IMR-90 (cell line): Measurements from ENCODE around the gene GUCY2C. TPM values are rescaled to one million over a fixed set of nuclear protein-coding genes. Genes with fewer than 3 reads are reported as not detected.

Experiments used
- ATAC-seq: fragments of 200-7000 bp; cut with Tn5 transposase; 2 replicates; pipeline ENCODE4 v1.9.1; 2020; ENCODE audit warnings: low read depth, mild to moderate bottlenecking, moderate library complexity
- BruUV-seq: library from RNA; stranded (reverse); fragments of 400-500 nt; replicated peaks from 2 replicates; lab custom pipeline; 2021; lab: Mats Ljungman, UMichigan
- CTCF ChIA-PET: fragments of 300-600 bp; formaldehyde crosslinking; extraction: SDS; loops from one replicate; lab custom pipeline; 2021; ENCODE audit warnings: antibody characterized with exemption; lab: Yijun Ruan, JAX
- POLR2A ChIA-PET: fragments of 300-600 bp; sonication (Branson Sonifier 250); formaldehyde crosslinking; loops from one replicate; lab custom pipeline; 2022; ENCODE audit warnings: antibody characterized with exemption; ENCODE audit not compliant: unreplicated experiment; lab: Charles Lee
- DNase-seq: peaks from one replicate; pipeline ENCODE4 v3.0.0; 2013
- H2AFZ ChIP-seq: replicated peaks from 2 replicates; pipeline ENCODE3; 2013; ENCODE audit warnings: low read length, mild to moderate bottlenecking; ENCODE audit not compliant: poor library complexity
- H2AK5ac ChIP-seq: 2 replicates; pipeline ENCODE4 v1.6.1; 2013; ENCODE audit warnings: low read depth, low read length, inconsistent platforms
- H2AK9ac ChIP-seq: replicated peaks from 2 replicates; pipeline ENCODE3; 2013; ENCODE audit warnings: mild to moderate bottlenecking, low read depth, low read length, moderate library complexity; ENCODE audit not compliant: poor library complexity
- H2BK120ac ChIP-seq: 2 replicates; pipeline ENCODE4 v1.6.1; 2013; ENCODE audit warnings: low read depth, low read length, inconsistent platforms
- H2BK15ac ChIP-seq: 3 replicates; pipeline ENCODE4 v1.6.1; 2013; ENCODE audit warnings: low read depth, low read length, inconsistent platforms
- H2BK20ac ChIP-seq: 2 replicates; pipeline ENCODE4 v1.6.1; 2013; ENCODE audit warnings: low read depth, mild to moderate bottlenecking, inconsistent platforms, low read length, moderate library complexity
- H2BK5ac ChIP-seq: 2 replicates; pipeline ENCODE4 v1.6.1; 2013; ENCODE audit warnings: mild to moderate bottlenecking, low read depth, low read length, inconsistent platforms; ENCODE audit not compliant: poor library complexity, severe bottlenecking
- H3K14ac ChIP-seq: replicated peaks from 2 replicates; pipeline ENCODE4 v1.6.1; 2013; ENCODE audit warnings: low read depth, low read length, inconsistent platforms
- H3K18ac ChIP-seq: 2 replicates; pipeline ENCODE4 v1.6.1; 2013; ENCODE audit warnings: low read depth, low read length, control low read depth
- H3K23ac ChIP-seq: 2 replicates; pipeline ENCODE4 v1.6.1; 2013; ENCODE audit warnings: low read depth, low read length, inconsistent platforms
- H3K27ac ChIP-seq: 2 replicates; pipeline ENCODE4 v1.5.1; 2013; ENCODE audit warnings: mild to moderate bottlenecking, control low read depth, low read length; ENCODE audit not compliant: insufficient read depth
- H3K27me3 ChIP-seq: 2 replicates; pipeline ENCODE4 v1.6.1; 2013; ENCODE audit warnings: low read length; ENCODE audit not compliant: control insufficient read depth, insufficient read depth
- H3K36me3 ChIP-seq: 2 replicates; pipeline ENCODE4 v1.6.1; 2013; ENCODE audit warnings: low read length, mixed read lengths; ENCODE audit not compliant: control insufficient read depth, insufficient read depth
- H3K4ac ChIP-seq: 2 replicates; pipeline ENCODE4 v1.6.1; 2013; ENCODE audit warnings: low read depth, low read length, inconsistent platforms
- H3K4me1 ChIP-seq: 2 replicates; pipeline ENCODE4 v1.6.1; 2013; ENCODE audit warnings: low read length, mixed read lengths; ENCODE audit not compliant: control insufficient read depth, insufficient read depth
- H3K4me2 ChIP-seq: 2 replicates; pipeline ENCODE4 v1.6.1; 2013; ENCODE audit warnings: low read depth, mild to moderate bottlenecking, control low read depth, low read length, moderate library complexity
- H3K4me3 ChIP-seq: 2 replicates; pipeline ENCODE4 v1.5.1; 2013; ENCODE audit warnings: low read depth, mild to moderate bottlenecking, control low read depth, low read length, moderate library complexity; ENCODE audit not compliant: insufficient read depth
- H3K56ac ChIP-seq: 2 replicates; pipeline ENCODE4 v1.6.1; 2013; ENCODE audit warnings: low read length, inconsistent platforms; ENCODE audit not compliant: insufficient read depth; ENCODE audit errors: extremely low read depth
- H3K79me1 ChIP-seq, 2 experiments: 2 replicates each; pipeline ENCODE4 v1.6.1; 2013; ENCODE audit warnings: low read length in 2 of 2, inconsistent platforms in 1 of 2, low read depth in 1 of 2
- H3K9ac ChIP-seq: 2 replicates; pipeline ENCODE4 v1.6.1; 2013; ENCODE audit warnings: low read depth, low read length, control low read depth
- H3K9me1 ChIP-seq: 2 replicates; pipeline ENCODE4 v1.6.1; 2013; ENCODE audit warnings: low read length, inconsistent platforms; ENCODE audit not compliant: insufficient read depth
- H3K9me3 ChIP-seq: 2 replicates; pipeline ENCODE4 v1.6.1; 2013; ENCODE audit warnings: low read length; ENCODE audit not compliant: control insufficient read depth, insufficient read depth
- H4K20me1 ChIP-seq: 2 replicates; pipeline ENCODE4 v1.6.1; 2013; ENCODE audit warnings: low read length, inconsistent platforms; ENCODE audit not compliant: insufficient read depth
- H4K5ac ChIP-seq: 2 replicates; pipeline ENCODE4 v1.6.1; 2013; ENCODE audit warnings: mild to moderate bottlenecking, low read depth, low read length, control low read depth
- H4K8ac ChIP-seq, 2 experiments: 2 replicates each; pipeline ENCODE4 v1.6.1; 2013; ENCODE audit warnings: low read depth in 2 of 2, low read length in 2 of 2, control low read depth in 1 of 2, inconsistent platforms in 1 of 2
- H4K91ac ChIP-seq: 2 replicates; pipeline ENCODE4 v1.6.1; 2013; ENCODE audit warnings: low read depth, low read length, inconsistent platforms; ENCODE audit not compliant: insufficient read depth
- BHLHE40 ChIP-seq: fragments of 150-350 bp; IDR thresholded peaks from 2 replicates; pipeline ENCODE4 v1.6.1; 2016; ENCODE audit warnings: mild to moderate bottlenecking, low read depth, low read length
- CEBPB ChIP-seq: IDR thresholded peaks from 2 replicates; pipeline ENCODE4 v1.6.1; 2012; ENCODE audit warnings: low read depth, low read length, improper control_type of control experiment
- CHD1 ChIP-seq: IDR thresholded peaks from 2 replicates; pipeline ENCODE4 v1.6.1; 2012; ENCODE audit warnings: low read depth, low read length, improper control_type of control experiment
- CTCF ChIP-seq: conservative IDR thresholded peaks from 2 replicates; pipeline ENCODE4 v1.5.1; 2012; ENCODE audit warnings: mild to moderate bottlenecking, low read depth, low read length, improper control_type of control experiment
- ELK1 ChIP-seq: fragments of 150-350 bp; IDR thresholded peaks from 2 replicates; pipeline ENCODE4 v1.6.1; 2016; ENCODE audit warnings: low read depth, mild to moderate bottlenecking, low read length, moderate library complexity, borderline replicate concordance
- FOS ChIP-seq: fragments of 150-350 bp; IDR thresholded peaks from 2 replicates; pipeline ENCODE4 v1.6.1; 2016; ENCODE audit warnings: low read depth, low read length
- MAFK ChIP-seq: IDR thresholded peaks from 2 replicates; pipeline ENCODE4 v1.6.1; 2012; ENCODE audit warnings: low read depth, low read length, improper control_type of control experiment
- MAZ ChIP-seq: IDR thresholded peaks from 2 replicates; pipeline ENCODE4 v1.6.1; 2012; ENCODE audit warnings: low read depth, mild to moderate bottlenecking, low read length, improper control_type of control experiment, moderate library complexity, borderline replicate concordance
- MXI1 ChIP-seq: IDR thresholded peaks from 2 replicates; pipeline ENCODE4 v1.6.1; 2012; ENCODE audit warnings: low read depth, mild to moderate bottlenecking, low read length, moderate library complexity, borderline replicate concordance
- NFE2L2 ChIP-seq: fragments of 150-350 bp; IDR thresholded peaks from 2 replicates; pipeline ENCODE4 v1.6.1; 2016; ENCODE audit warnings: low read depth, mild to moderate bottlenecking, low read length
- POLR2A ChIP-seq: IDR thresholded peaks from 2 replicates; pipeline ENCODE4 v1.6.1; 2012; ENCODE audit warnings: mild to moderate bottlenecking, low read depth, low read length
- RAD21 ChIP-seq: IDR thresholded peaks from 2 replicates; pipeline ENCODE4 v1.6.1; 2012; ENCODE audit warnings: low read length, improper control_type of control experiment
- RCOR1 ChIP-seq: IDR thresholded peaks from 2 replicates; pipeline ENCODE4 v1.6.1; 2012; ENCODE audit warnings: mild to moderate bottlenecking, low read length, improper control_type of control experiment; ENCODE audit not compliant: insufficient replicate concordance
- RFX5 ChIP-seq: IDR thresholded peaks from 2 replicates; pipeline ENCODE4 v1.8.0; 2012; ENCODE audit warnings: low read depth, mild to moderate bottlenecking, low read length, moderate library complexity
- SMC3 ChIP-seq: fragments of 150-350 bp; IDR thresholded peaks from 2 replicates; pipeline ENCODE4 v1.6.1; 2016; ENCODE audit warnings: low read depth, mild to moderate bottlenecking, antibody characterized with exemption, low read length, moderate library complexity
- USF2 ChIP-seq: fragments of 150-350 bp; IDR thresholded peaks from 2 replicates; pipeline ENCODE4 v1.6.1; 2017; ENCODE audit warnings: mild to moderate bottlenecking, antibody characterized with exemption, low read length, low read depth
- WGBS, 2 experiments: methylation state at CpG; one replicate each; pipeline versions ENCODE4 v1.1.5 to v1.1.7; 2013; ENCODE audit warnings: missing lambda C conversion rate in 2 of 2; ENCODE audit not compliant: insufficient read length in 1 of 2; ENCODE audit errors: extremely low coverage in 2 of 2; 5-methylcytosine and 5-hydroxymethylcytosine counted together
- dilution Hi-C: fragments of 300-500 bp; cut with HindIII; formaldehyde crosslinking; loops from one replicate; pipeline ENCODE4 v1.14.3; 2018; ENCODE audit warnings: low sequenced_read_pairs; ENCODE audit not compliant: unreplicated experiment
- in situ Hi-C: fragments of 300-500 bp; cut with MboI; formaldehyde crosslinking; loops from 3 replicates; pipeline ENCODE4 v1.14.3; 2019; ENCODE audit warnings: low sequenced_read_pairs, inconsistent platforms, mixed read lengths
- intact Hi-C: fragments of 100-400 bp; cut with micrococcal nuclease; formaldehyde crosslinking; loops from 2 replicates; pipeline ENCODE4 v1.10.0; 2022
- polyA plus RNA-seq, 3 experiments: library from polyadenylated mRNA; depleted of rRNA; stranded (reverse); fragments of >200 nt; gene quantifications; 2 replicates each; pipeline ENCODE4 v1.2.3, GENCODE V29; 2012; ENCODE audit warnings: low replicate concordance in 1 of 3
- total RNA-seq: library from RNA; depleted of rRNA; stranded (reverse); fragments of >200 nt; gene quantifications from 2 replicates; pipeline ENCODE4 v1.2.3, GENCODE V29; 2012

Gene GUCY2C
- total and polyA plus RNA-seq, 2 of the 4 experiments (the other 2 are of a cell fraction) = not detected

GRCh38 chr12:14652483-14652882 lies 43.9 kb downstream of the GUCY2C start:
- Histone ChIP-seq H3K27ac (no peak overlapping the region), H3K4me2 (no peak overlapping the region), H4K5ac (no peak overlapping the region), H3K23ac (no peak overlapping the region), H3K27me3 (no peaks in the 10 kb centered on the region), H3K4me3 (no peak overlapping the region), H2BK15ac (no peak overlapping the region), H4K8ac (no peak overlapping the region), H2BK20ac (no peak overlapping the region), H3K9me1 (no peaks in the 10 kb centered on the region), H3K4me1 (no peaks in the 10 kb centered on the region), H3K9me3 (no peaks in the 10 kb centered on the region), H3K9ac (no peak overlapping the region), H2BK120ac (no peak overlapping the region), H4K20me1 (no peaks in the 10 kb centered on the region), H3K18ac (no peak overlapping the region), H3K56ac (no peak overlapping the region), H3K4ac (no peak overlapping the region), H2AK5ac (no peak overlapping the region), H3K79me1 (no peaks in the 10 kb centered on the region), H2BK5ac (no peak overlapping the region), H2AK9ac (no peak overlapping the region), H3K36me3 (no peaks in the 10 kb centered on the region), H3K14ac (no peak overlapping the region), H4K91ac (no peak overlapping the region), H2AFZ (no peak overlapping the region)
- ChIA-PET CTCF (no interaction called here), POLR2A (no interaction called here)
- 40% methylated on average over 1 of the region's 2 CpGs; no CpG with 5 or more reads in 1 of the 2 experiments for WGBS, 2 experiments
- intact Hi-C loops = no loop called here
- DNase-seq = no peak
- no peak for ATAC-seq
- TF ChIP-seq NFE2L2 = no peak
- TF ChIP-seq USF2 = no peak
- no peak for TF ChIP-seq RFX5
- TF ChIP-seq POLR2A = no peak
- TF ChIP-seq MAZ = no peak
- TF ChIP-seq CTCF = no peak
- TF ChIP-seq CHD1 = no peak
- TF ChIP-seq CEBPB = no peak
- no peak for TF ChIP-seq FOS
- no peak for TF ChIP-seq RCOR1
- TF ChIP-seq MXI1 = no peak
- no peak for TF ChIP-seq ELK1
- no peak for TF ChIP-seq RAD21
- TF ChIP-seq MAFK = no peak
- no peak for TF ChIP-seq SMC3
- no peak for TF ChIP-seq BHLHE40
- in situ Hi-C loops = no loop called here
- dilution Hi-C loops = no loop called here
- no TSS peak for BruUV-seq
